GM19395 (cell line): ENCODE data around the gene ADAMTS6.

Source experiments
- ATAC-seq: cut with Tn5 transposase; IDR thresholded peaks from one replicate; pipeline ENCODE4 v1.9.1; 2021; ENCODE audit warnings: mild to moderate bottlenecking, moderate library complexity; ENCODE audit not compliant: unreplicated experiment

Gene ADAMTS6

GRCh38 chr5:65474130-65474711 is 7.5 kb downstream of the ADAMTS6 start:
- ATAC-seq, result no peak

GRCh38 chr5:65468633-65469032 is 13.1 kb downstream of the ADAMTS6 start:
- no peak for ATAC-seq

GRCh38 chr5:65462139-65462705 is 19.5 kb downstream of the ADAMTS6 start:
- ATAC-seq, result no peak

- no peak for ATAC-seq
These were observed 20.2 kb downstream of the ADAMTS6 start for GRCh38 chr5:65461490-65461889.

- ATAC-seq, result no peak
These were observed 21.7 kb downstream of the ADAMTS6 start for GRCh38 chr5:65459995-65460394.

GRCh38 chr5:65455064-65455463 is 26.7 kb downstream of the ADAMTS6 start:
- ATAC-seq, result no peak

- ATAC-seq, result no peak
These were observed 30.3 kb downstream of the ADAMTS6 start for GRCh38 chr5:65451436-65451835.

- ATAC-seq, result no peak
These were observed 35.0 kb downstream of the ADAMTS6 start for GRCh38 chr5:65446682-65447081.

- no peak for ATAC-seq
These were observed 39.9 kb downstream of the ADAMTS6 start for GRCh38 chr5:65441800-65442199.

GRCh38 chr5:65440456-65440855 is 41.3 kb downstream of the ADAMTS6 start:
- ATAC-seq, result no peak

GRCh38 chr5:65434122-65434521 is 47.6 kb downstream of the ADAMTS6 start:
- no peak for ATAC-seq

GRCh38 chr5:65426656-65427055 is 55.1 kb downstream of the ADAMTS6 start:
- no peak for ATAC-seq

- no peak for ATAC-seq
These were observed 58.1 kb downstream of the ADAMTS6 start for GRCh38 chr5:65423623-65424022.

- ATAC-seq, result no peak
These were observed 63.1 kb downstream of the ADAMTS6 start for GRCh38 chr5:65418661-65419060.

- no peak for ATAC-seq
These were observed 67.9 kb downstream of the ADAMTS6 start for GRCh38 chr5:65413822-65414221.

GRCh38 chr5:65412842-65413241 is 68.9 kb downstream of the ADAMTS6 start:
- no peak for ATAC-seq

GRCh38 chr5:65411356-65411755 is 70.4 kb downstream of the ADAMTS6 start:
- ATAC-seq, result no peak

GRCh38 chr5:65395526-65396155 is 86.1 kb downstream of the ADAMTS6 start:
- ATAC-seq, result no peak

- no peak for ATAC-seq
These were observed 87.6 kb downstream of the ADAMTS6 start for GRCh38 chr5:65394087-65394486.

- no peak for ATAC-seq
These were observed 90.1 kb downstream of the ADAMTS6 start for GRCh38 chr5:65391591-65391990.

- no peak for ATAC-seq
These were observed 91.5 kb downstream of the ADAMTS6 start for GRCh38 chr5:65390208-65390607.

- ATAC-seq, result no peak
These were observed 97.9 kb downstream of the ADAMTS6 start for GRCh38 chr5:65383859-65384258.

GRCh38 chr5:65382582-65382981 is 99.1 kb downstream of the ADAMTS6 start:
- no peak for ATAC-seq
